Pancreas (tissue), 10 donors: Measurements from ENCODE around the gene WDR86. TPM values are rescaled to one million over a fixed set of nuclear protein-coding genes. Genes with fewer than 3 reads are reported as not detected.

Experiments
- ATAC-seq, 4 donors: fragments of 200-7000 bp; cut with Tn5 transposase; one replicate each; pipeline versions ENCODE4 v1.8.0 to v1.9.1; 2020; ENCODE audit warnings: mild to moderate bottlenecking in 4 of 4, moderate library complexity in 4 of 4
- DNase-seq, 6 donors: peaks; one replicate each; pipeline ENCODE4 v3.0.0-alpha.2; 2020
- FAIRE-seq: peaks from 2 replicates; lab custom pipeline; 2012; peaks lifted over from hg19 to GRCh38; lab: Jason Lieb, UNC
- H3K27ac ChIP-seq, 4 donors: fragments of 200-600 bp; sonication (generic); 1 replicate in 3 of 4; 2 replicates in 1 of 4; pipeline versions ENCODE4 v1.5.0 to v1.8.0; 2020
- H3K27me3 ChIP-seq, 4 donors: fragments of 200-600 bp; one replicate each; pipeline ENCODE4 v1.8.0; 2021
- H3K36me3 ChIP-seq, 3 donors: fragments of 200-600 bp; sonication (generic) in 1 of 3; one replicate each; pipeline versions ENCODE4 v1.5.0 to v1.8.0; 2020 to 2021
- H3K4me1 ChIP-seq, 3 donors: fragments of 200-600 bp; one replicate each; pipeline ENCODE4 v1.8.0; 2021
- H3K4me3 ChIP-seq, 4 donors: fragments of 200-600 bp; sonication (generic) in 2 of 4; one replicate each; pipeline versions ENCODE4 v1.5.0 to v1.8.0; 2020 to 2021
- H3K9me3 ChIP-seq, 4 donors: fragments of 200-600 bp; one replicate each; pipeline ENCODE4 v1.8.0; 2021
- WGBS, 2 donors: extraction: QIAGEN DNeasy Blood & Tissue Kit; methylation state at CpG; one replicate each; pipeline ENCODE4 v1.1.7; 2013; 5-methylcytosine and 5-hydroxymethylcytosine counted together
- intact Hi-C, 3 donors: fragments of 100-400 bp; cut with DNase I; formaldehyde crosslinking; loops; one replicate each; pipeline versions ENCODE4 v1.11.1 to v1.14.2; 2022
- polyA plus RNA-seq, 2 donors: library from polyadenylated mRNA; stranded (reverse); fragments of 200-250 nt; gene quantifications; one replicate each; pipeline ENCODE4 v1.2.3, GENCODE V29; 2013
- total RNA-seq, 6 donors: library from RNA; stranded (reverse); fragmentation: NEBNext Ultra II Directional in 4 of 6; extraction: Animal tissue kit (Norgen Biotek cat#: 25700) in 4 of 6; gene quantifications; one replicate each; pipeline versions ENCODE4 v1.2.1 to v1.2.4, GENCODE V29; 2021 to 2023
- TF ChIP-seq, protein P1 (sequence below), 4 donors: fragments of 200-600 bp; sonication (generic) in 3 of 4; IDR thresholded peaks; one replicate each; pipeline versions ENCODE4 v1.5.0 to v1.8.0; 2021; ENCODE audit warnings: antibody characterized with exemption in 4 of 4
- donor health status: healthy with polysubstance abuse.
- donor health status: DM: no; HTN: no; CAD: no; lungs with moderate emphysema.
- donor health status: DM: no; HTN: no; CAD: no.
- donor health status: control.
- donor health status: control.
- donor health status: Bipolar disorder and iron deficiency.
- donor health status: DM: yes; HTN: yes; CAD: no.
- donor health status: DM: no; HTN: no; CAD: no.
- donor health status: DM: no; HTN: no; CAD: no.
- donor health status: DM: yes; HTN: yes; CAD: no.

The WDR86 gene
- total and polyA plus RNA-seq, 8 donors = 0.28 to 1.7 (median 1.0) TPM

DNA sequence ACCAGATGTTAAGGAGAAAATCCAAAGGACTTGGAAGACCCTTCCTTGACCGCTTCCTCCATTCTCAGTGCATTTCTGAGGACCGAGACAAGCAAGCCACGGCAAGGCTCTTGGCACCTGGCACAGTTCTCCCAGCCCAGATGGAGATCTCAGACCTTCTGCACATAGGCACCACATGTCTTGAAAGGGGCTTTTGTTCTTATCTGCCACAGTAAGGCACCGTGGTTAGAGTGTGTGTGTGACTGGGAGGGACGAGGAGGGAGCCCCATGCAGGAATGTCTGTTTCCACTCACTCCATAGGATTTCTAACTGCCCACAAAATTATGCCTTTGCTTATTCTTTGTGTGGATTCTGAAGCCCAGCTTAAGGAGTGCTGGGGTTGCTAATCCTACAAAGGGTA is 10.3 kb upstream of the WDR86 start:
- no peak overlapping the region for H3K27ac ChIP-seq
- 57 to 58% methylated on average over 5 of the region's 5 CpGs for WGBS, 2 donors

DNA sequence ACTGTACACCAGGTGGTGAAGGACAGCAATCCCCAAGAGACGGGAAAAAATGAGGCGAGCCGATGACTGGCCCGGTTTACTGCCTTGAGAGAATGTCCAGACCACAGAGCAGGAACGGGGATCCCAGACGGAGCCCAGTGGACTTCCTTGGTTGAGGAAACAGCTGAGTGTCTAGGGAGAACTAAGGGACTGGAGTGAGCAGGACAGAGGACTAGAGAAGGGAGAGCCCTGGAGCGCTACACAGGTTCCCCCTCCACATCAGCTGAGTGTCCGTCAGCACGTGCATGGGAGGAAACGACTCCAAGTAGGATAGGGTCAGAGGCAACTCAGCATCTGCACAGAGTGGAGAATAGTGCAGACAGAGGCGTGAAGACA is 7.1 kb upstream of the WDR86 start:
- Histone ChIP-seq H3K9me3 (no peaks in the 10 kb centered on the region), H3K4me3 (no peak overlapping the region), H3K36me3 (no peaks in the 10 kb centered on the region), H3K4me1 (peaks cover 0 to 3% (median 0%) of the 10 kb centered on the region in 3 donors), H3K27ac (no peak overlapping the region), H3K27me3 (no peaks in the 10 kb centered on the region)
- ATAC-seq (peak in 3 of 4 donors; percentile 26 to 56 (median 47)), DNase-seq (peak in 1 of 6 donors; percentile 21), FAIRE-seq (no peak)
- intact Hi-C loops = no loop called here
- WGBS, 2 donors = 77 to 83% methylated on average over 11 of the region's 11 CpGs
- TF ChIP-seq, protein P1, sequence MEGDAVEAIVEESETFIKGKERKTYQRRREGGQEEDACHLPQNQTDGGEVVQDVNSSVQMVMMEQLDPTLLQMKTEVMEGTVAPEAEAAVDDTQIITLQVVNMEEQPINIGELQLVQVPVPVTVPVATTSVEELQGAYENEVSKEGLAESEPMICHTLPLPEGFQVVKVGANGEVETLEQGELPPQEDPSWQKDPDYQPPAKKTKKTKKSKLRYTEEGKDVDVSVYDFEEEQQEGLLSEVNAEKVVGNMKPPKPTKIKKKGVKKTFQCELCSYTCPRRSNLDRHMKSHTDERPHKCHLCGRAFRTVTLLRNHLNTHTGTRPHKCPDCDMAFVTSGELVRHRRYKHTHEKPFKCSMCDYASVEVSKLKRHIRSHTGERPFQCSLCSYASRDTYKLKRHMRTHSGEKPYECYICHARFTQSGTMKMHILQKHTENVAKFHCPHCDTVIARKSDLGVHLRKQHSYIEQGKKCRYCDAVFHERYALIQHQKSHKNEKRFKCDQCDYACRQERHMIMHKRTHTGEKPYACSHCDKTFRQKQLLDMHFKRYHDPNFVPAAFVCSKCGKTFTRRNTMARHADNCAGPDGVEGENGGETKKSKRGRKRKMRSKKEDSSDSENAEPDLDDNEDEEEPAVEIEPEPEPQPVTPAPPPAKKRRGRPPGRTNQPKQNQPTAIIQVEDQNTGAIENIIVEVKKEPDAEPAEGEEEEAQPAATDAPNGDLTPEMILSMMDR (IDR thresholded peaks at IDR 0.05) = no peak

More for the DNA sequence above, 10.3 kb upstream of the WDR86 start:
- DNase-seq (no peak), FAIRE-seq (no peak), ATAC-seq (no peak)
- Histone ChIP-seq H3K4me1 (peaks cover 0 to 3% (median 0%) of the 10 kb centered on the region in 3 donors), H3K27me3 (no peaks in the 10 kb centered on the region), H3K4me3 (no peak overlapping the region), H3K9me3 (no peaks in the 10 kb centered on the region), H3K36me3 (no peaks in the 10 kb centered on the region)
- intact Hi-C loops = no loop called here
- TF ChIP-seq, protein P1 (IDR thresholded peaks at IDR 0.05) = no peak

DNA sequence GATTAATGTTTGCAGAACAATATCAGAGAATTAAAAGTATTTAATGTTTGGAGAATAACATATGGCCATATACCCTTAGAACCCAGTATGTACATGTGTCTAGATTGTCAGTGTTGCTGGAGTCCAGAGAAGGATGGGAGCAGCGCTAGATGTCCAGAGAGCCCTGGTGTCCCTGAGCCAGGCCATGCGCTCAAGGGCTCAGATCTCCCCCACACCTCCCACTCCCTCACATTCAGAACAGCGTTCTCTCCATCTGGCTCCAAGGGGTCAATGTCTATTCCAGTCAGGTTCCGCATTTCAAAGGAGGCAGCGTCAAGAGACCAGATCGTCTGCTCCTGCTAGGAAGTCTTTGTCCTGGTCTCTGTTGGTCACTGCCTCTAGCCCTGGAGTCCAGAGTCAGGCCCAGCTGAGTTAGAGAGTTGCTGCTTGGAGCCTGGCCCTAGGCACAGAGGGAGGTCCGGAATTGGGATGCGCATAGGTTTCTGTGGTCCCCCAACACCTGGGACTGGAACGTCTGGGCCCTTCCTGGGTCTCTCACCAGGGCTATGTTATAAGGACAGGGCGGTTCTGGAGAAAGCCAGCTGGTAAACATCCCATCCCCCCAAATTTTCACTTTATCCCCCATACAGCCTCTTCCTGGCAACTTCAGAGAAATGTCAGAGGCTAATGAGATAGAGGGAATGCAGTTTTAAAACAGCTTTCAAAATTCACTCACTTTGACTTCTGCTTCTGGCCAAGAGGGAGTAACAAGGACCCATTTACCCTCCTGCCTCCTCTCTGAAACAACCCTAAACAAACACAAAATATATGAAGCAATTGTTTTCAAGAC is 6.5 kb upstream of the WDR86 start:
- DNase-seq (peak in 1 of 6 donors; percentile 23), ATAC-seq (no peak), FAIRE-seq (no peak)
- no peaks in the 10 kb centered on the region for H3K27me3 ChIP-seq
- TF ChIP-seq, protein P1 (IDR thresholded peaks at IDR 0.05) = no peak
- intact Hi-C loops = no loop called here
- no peak overlapping the region for H3K27ac ChIP-seq
- no peaks in the 10 kb centered on the region for H3K36me3 ChIP-seq
- WGBS, 2 donors = 82 to 87% methylated on average over 10 of the region's 10 CpGs
- H3K4me3 ChIP-seq = no peak overlapping the region
- peaks cover 0 to 3% (median 0%) of the 10 kb centered on the region in 3 donors for H3K4me1 ChIP-seq
- H3K9me3 ChIP-seq = no peaks in the 10 kb centered on the region

DNA sequence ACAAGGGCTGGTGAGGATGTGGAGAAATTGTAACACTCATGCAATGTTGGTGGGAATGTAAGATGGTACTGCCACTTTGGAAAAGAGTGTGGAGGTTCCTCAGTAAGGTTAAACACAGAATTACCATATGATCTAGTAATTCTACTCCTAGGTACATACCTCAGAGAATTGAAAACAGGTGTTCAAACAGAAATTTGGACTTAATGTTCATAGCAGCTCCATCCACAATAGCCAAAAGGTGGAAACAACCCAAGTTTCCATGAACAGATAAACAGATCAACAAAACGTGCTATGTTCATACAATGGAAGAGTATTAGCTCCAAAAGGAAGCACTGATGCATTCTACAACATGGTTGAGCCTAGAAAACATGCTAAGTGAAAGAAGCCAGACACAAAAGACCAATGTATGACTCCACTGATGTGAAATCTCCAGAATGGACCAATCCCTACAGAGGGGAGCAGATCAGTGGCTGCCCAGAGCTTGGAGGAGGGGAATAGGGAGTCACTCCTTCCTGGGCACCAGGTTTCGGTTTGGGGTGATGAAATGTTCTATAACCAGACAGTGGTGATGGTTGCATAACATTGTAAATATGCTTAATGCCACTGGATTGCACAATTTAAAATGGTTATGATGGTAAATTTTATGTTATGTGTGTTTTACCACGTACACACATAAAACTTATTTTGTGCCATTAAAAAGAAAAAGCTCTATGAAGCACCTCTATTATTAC is 5.7 kb upstream of the WDR86 start:
- FAIRE-seq = no peak
- H3K4me3 ChIP-seq = no peak overlapping the region
- H3K4me1 ChIP-seq = peaks cover 0 to 3% (median 0%) of the 10 kb centered on the region in 3 donors

More for the DNA sequence above, 5.7 kb upstream of the WDR86 start:
- ATAC-seq = peak; percentile 44 to 79 (median 60)
- intact Hi-C loops = no loop called here
- no peaks in the 10 kb centered on the region for H3K36me3 ChIP-seq
- WGBS, 2 donors = 53 to 56% methylated on average over 3 of the region's 3 CpGs
- no peaks in the 10 kb centered on the region for H3K27me3 ChIP-seq
- H3K27ac ChIP-seq = no peak overlapping the region
- DNase-seq = peak in 1 of 6 donors; percentile 28
- TF ChIP-seq, protein P1 (IDR thresholded peaks at IDR 0.05) = no peak
- H3K9me3 ChIP-seq = no peaks in the 10 kb centered on the region
